ENCODE measurements around the gene LTBP1. TPM values are rescaled to one million over a fixed set of nuclear protein-coding genes. Genes with fewer than 3 reads are reported as not detected.

Gene LTBP1
- total RNA-seq, 4 donors from 2014 or later, result 5.1 to 12.9 (median 10.7) TPM

DNA sequence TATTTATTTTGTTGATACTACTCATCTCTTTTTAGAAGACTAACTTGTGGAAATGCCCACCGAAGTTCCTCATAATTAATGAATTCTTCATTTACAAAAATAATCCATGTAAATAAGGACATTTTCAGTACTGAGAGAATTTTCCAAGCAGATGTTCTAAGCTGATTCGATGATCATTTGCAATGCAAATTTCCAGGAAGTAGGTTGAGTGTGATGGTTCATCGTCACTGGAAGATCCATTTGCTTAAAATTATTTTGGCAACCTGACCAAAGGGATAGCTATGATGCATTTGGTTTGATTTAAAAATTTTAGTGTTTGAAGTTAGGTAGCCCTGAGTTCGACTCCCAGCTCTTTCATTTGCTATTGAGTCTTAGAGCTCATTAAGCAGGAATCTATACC lies 272.4 kb downstream of the LTBP1 start:
- H3K27ac ChIP-seq, result no peak overlapping the region
- peaks cover 3 to 15% of the 10 kb centered on the region in 2 donors for H3K4me1 ChIP-seq
- no peak overlapping the region for H3K4me3 ChIP-seq (replicated peaks in 1 of 3)
- H3K9me3 ChIP-seq, result no peaks in the 10 kb centered on the region
- H3K36me3 ChIP-seq, result no peaks in the 10 kb centered on the region
- TF ChIP-seq POLR2A (IDR thresholded peaks at IDR 0.05), result no peak
- TF ChIP-seq, protein P1, sequence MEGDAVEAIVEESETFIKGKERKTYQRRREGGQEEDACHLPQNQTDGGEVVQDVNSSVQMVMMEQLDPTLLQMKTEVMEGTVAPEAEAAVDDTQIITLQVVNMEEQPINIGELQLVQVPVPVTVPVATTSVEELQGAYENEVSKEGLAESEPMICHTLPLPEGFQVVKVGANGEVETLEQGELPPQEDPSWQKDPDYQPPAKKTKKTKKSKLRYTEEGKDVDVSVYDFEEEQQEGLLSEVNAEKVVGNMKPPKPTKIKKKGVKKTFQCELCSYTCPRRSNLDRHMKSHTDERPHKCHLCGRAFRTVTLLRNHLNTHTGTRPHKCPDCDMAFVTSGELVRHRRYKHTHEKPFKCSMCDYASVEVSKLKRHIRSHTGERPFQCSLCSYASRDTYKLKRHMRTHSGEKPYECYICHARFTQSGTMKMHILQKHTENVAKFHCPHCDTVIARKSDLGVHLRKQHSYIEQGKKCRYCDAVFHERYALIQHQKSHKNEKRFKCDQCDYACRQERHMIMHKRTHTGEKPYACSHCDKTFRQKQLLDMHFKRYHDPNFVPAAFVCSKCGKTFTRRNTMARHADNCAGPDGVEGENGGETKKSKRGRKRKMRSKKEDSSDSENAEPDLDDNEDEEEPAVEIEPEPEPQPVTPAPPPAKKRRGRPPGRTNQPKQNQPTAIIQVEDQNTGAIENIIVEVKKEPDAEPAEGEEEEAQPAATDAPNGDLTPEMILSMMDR (IDR thresholded peaks at IDR 0.05), result no peak
- intact Hi-C loops (cut with DNase I), result no loop called here
- H3K27me3 ChIP-seq, result no peaks in the 10 kb centered on the region
- WGBS, 2 donors, result 90 to 91% methylated on average over 4 of the region's 4 CpGs
- DNase-seq, result no peak

DNA sequence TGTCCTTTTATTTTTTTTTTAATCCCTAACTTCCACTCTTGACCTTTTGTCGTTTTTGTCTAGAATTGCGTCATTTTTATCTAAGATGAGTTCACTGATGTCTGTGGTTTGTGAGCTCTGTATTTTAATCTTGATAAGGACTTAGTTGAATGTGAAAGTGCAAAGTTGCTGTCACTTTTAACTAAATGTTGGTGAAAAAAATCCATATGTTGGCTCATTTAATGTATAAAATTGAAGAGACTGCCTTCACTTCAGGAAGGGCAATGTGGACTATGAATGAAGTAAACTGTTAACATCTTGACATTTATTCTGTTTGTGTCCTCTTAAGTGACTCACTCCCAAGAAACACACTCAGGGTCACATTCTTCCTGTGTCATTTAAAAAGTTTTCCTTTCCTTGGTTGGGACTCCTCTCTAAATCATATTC lies 273.1 kb downstream of the LTBP1 start:
- DNase-seq, result no peak
- no peaks in the 10 kb centered on the region for H3K27me3 ChIP-seq
- no peak overlapping the region for H3K4me3 ChIP-seq (replicated peaks in 1 of 3)
- H3K27ac ChIP-seq, result no peak overlapping the region
- no peaks in the 10 kb centered on the region for H3K9me3 ChIP-seq
- intact Hi-C loops (cut with DNase I), result no loop called here
- WGBS, 2 donors, result 61 to 64% methylated on average over 2 of the region's 2 CpGs
- TF ChIP-seq, protein P1 (IDR thresholded peaks at IDR 0.05), result no peak
- no peak for TF ChIP-seq POLR2A (IDR thresholded peaks at IDR 0.05)
- no peaks in the 10 kb centered on the region for H3K36me3 ChIP-seq
- peaks cover 0 to 15% of the 10 kb centered on the region in 2 donors for H3K4me1 ChIP-seq

DNA sequence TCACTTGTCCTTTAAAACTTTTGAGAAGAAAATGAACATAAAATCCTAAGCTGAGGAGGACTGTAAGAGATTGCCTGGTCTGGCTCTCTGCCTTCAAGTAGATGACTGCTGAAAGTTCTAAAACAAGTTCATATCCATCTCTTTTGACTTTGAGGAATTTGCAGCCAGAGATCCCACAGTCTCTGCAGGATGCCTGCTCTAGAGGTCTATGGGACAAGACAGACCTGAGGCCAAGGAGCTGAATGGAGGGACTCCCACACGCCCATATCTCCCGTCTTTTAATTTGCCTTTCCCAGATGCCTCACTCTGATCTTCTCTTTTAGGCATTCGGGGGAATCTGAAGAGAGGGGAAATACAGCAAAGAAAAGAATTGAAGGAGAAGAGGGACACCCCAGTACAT lies 273.8 kb downstream of the LTBP1 start:
- no peaks in the 10 kb centered on the region for H3K36me3 ChIP-seq
- 81 to 88% methylated on average over 3 of the region's 3 CpGs for WGBS, 2 donors
- H3K4me3 ChIP-seq (replicated peaks in 1 of 3), result no peak overlapping the region
- intact Hi-C loops (cut with DNase I), result no loop called here
- no peak overlapping the region for H3K27ac ChIP-seq
- TF ChIP-seq, protein P1 (IDR thresholded peaks at IDR 0.05), result no peak
- no peak for TF ChIP-seq POLR2A (IDR thresholded peaks at IDR 0.05)
- DNase-seq, result no peak
- H3K27me3 ChIP-seq, result no peaks in the 10 kb centered on the region
- H3K9me3 ChIP-seq, result no peaks in the 10 kb centered on the region
- H3K4me1 ChIP-seq, result peaks cover 0 to 15% of the 10 kb centered on the region in 2 donors

DNA sequence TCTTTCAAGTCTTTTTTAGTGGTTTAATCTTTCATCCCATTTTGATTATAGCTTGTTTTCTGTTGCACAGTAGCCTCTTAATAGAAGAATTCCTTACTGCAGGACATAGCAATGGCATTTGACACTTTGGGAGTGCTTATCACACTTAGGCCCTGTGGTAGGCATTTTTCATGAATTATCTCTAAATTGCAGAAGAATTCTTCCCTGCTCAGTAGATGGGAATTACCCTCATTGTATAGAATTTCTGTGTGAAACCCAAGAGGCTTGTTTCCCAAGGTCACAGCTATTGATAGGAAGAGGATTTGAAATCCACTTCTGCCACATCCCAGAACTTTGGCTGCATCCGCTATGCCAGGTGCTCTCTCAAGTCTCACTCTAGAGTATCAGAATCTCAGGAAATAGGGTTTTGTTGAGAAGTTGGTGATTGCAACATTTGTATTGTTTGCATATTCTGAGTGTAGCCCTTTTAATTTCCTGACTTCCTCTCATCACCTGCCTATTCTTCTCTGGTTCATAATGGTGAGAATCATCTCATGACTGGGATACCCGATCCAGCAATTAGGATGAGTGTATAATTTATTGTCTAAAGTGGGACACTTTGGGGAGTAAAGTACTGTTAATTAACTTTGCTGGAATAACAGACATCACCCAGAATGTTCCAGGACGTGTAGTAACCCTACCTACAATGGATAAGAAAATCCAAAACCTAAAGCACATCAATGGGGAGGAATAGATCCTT lies 274.5 kb downstream of the LTBP1 start:
- H3K9me3 ChIP-seq, result no peaks in the 10 kb centered on the region
- WGBS, 2 donors, result 88 to 89% methylated on average over 3 of the region's 3 CpGs
- no peaks in the 10 kb centered on the region for H3K27me3 ChIP-seq
- DNase-seq, result no peak
- H3K4me1 ChIP-seq, result peaks cover 0 to 15% of the 10 kb centered on the region in 2 donors
- no peak overlapping the region for H3K27ac ChIP-seq
- intact Hi-C loops (cut with DNase I), result no loop called here
- no peak for TF ChIP-seq POLR2A (IDR thresholded peaks at IDR 0.05)
- TF ChIP-seq, protein P1 (IDR thresholded peaks at IDR 0.05), result no peak
- H3K36me3 ChIP-seq, result no peaks in the 10 kb centered on the region
- no peak overlapping the region for H3K4me3 ChIP-seq (replicated peaks in 1 of 3)

DNA sequence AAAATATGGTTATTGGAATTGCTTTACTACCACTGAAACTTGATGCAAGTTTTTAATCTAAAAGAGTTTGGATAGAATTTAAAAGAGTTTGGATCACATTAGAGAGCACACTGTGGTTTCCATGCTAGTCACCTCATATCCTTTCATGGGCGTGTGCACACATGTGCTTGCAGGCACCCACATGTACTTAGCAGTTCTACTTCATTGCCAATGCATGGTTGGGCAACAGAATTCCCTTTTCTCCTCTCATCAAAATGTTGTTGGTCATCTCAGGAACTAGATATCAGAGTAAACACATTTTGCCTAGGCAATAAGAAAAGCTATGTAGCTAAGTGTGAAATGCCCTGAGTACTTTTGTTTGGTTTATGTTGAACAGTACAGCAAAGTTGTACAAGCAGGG lies 275.6 kb downstream of the LTBP1 start:
- DNase-seq, result no peak
- Histone ChIP-seq H3K4me3 (replicated peaks in 1 of 3) (no peak overlapping the region), H3K27ac (no peak overlapping the region), H3K36me3 (no peaks in the 10 kb centered on the region), H3K9me3 (no peaks in the 10 kb centered on the region), H3K27me3 (no peaks in the 10 kb centered on the region), H3K4me1 (peaks cover 0 to 15% of the 10 kb centered on the region in 2 donors)
- 91 to 94% methylated on average over 1 of the region's 1 CpG for WGBS, 2 donors
- intact Hi-C loops (cut with DNase I), result no loop called here
- TF ChIP-seq, protein P1 (IDR thresholded peaks at IDR 0.05), result no peak
- no peak for TF ChIP-seq POLR2A (IDR thresholded peaks at IDR 0.05)
